SU-DHL-6 (cell line): Measurements from ENCODE around the gene LTBP1.

Experiments used
- H2AFZ ChIP-seq: fragments of 200-600 bp; sonication (generic); 2 replicates; pipeline ENCODE4 v1.6.1; 2014; ENCODE audit warnings: low read depth, mild to moderate bottlenecking, moderate library complexity, mixed read lengths, antibody characterized with exemption, low read length; ENCODE audit not compliant: severe bottlenecking
- H3F3A ChIP-seq: fragments of 200-600 bp; shearing (Covaris generic); 2 replicates; pipeline ENCODE4 v1.6.0; 2016; ENCODE audit warnings: antibody characterized with exemption, mild to moderate bottlenecking; ENCODE audit not compliant: insufficient read depth
- H3K27ac ChIP-seq: fragments of 200-600 bp; sonication (generic); 2 replicates; pipeline ENCODE4 v1.5.1; 2016; ENCODE audit warnings: low read depth, mild to moderate bottlenecking, low read length, moderate library complexity, mixed read lengths
- H3K27me3 ChIP-seq: fragments of 200-600 bp; sonication (generic), shearing (Covaris generic); 2 replicates; pipeline ENCODE4 v1.6.0; 2014; ENCODE audit warnings: mild to moderate bottlenecking, low read length
- H3K36me3 ChIP-seq: fragments of 200-600 bp; sonication (generic); 2 replicates; pipeline ENCODE4 v1.6.1; 2014; ENCODE audit warnings: mild to moderate bottlenecking, low read length, mixed read lengths
- H3K4me2 ChIP-seq: fragments of 300-600, 200-600 bp; shearing (Covaris generic), sonication (generic); 2 replicates; pipeline ENCODE4 v1.6.0; 2014; ENCODE audit warnings: low read length, low read depth, mild to moderate bottlenecking; ENCODE audit not compliant: poor library complexity, severe bottlenecking
- H3K4me3 ChIP-seq: fragments of 200-600 bp; sonication (generic); 2 replicates; pipeline ENCODE4 v1.5.1; 2014; ENCODE audit warnings: antibody characterized with exemption, low read length, mild to moderate bottlenecking, mixed read lengths; ENCODE audit not compliant: insufficient read depth, poor library complexity, severe bottlenecking
- H3K79me2 ChIP-seq: fragments of 200-600 bp; sonication (generic); 2 replicates; pipeline ENCODE4 v1.6.1; 2014; ENCODE audit warnings: mild to moderate bottlenecking, low read length, moderate library complexity; ENCODE audit not compliant: insufficient read depth
- H3K9ac ChIP-seq: fragments of 200-600 bp; sonication (generic); 2 replicates; pipeline ENCODE4 v1.7.0; 2014; ENCODE audit warnings: mild to moderate bottlenecking, low read length
- H3K9me2 ChIP-seq: fragments of 200-600 bp; sonication (generic); replicated peaks from 2 replicates; pipeline ENCODE4 v1.6.1; 2014; ENCODE audit warnings: low read length; ENCODE audit not compliant: insufficient read depth
- H3K9me3 ChIP-seq: fragments of 200-600 bp; sonication (generic); 2 replicates; pipeline ENCODE4 v1.6.1; 2014; ENCODE audit warnings: low read length, mixed read lengths; ENCODE audit not compliant: insufficient read depth
- H4K20me1 ChIP-seq: fragments of 200-600 bp; sonication (generic); 2 replicates; pipeline ENCODE4 v1.6.1; 2014; ENCODE audit warnings: low read depth, mild to moderate bottlenecking, antibody characterized with exemption, low read length, moderate library complexity, mixed read lengths
- CTCF ChIP-seq: fragments of 200-600 bp; sonication (generic); IDR thresholded peaks from one replicate; pipeline ENCODE4 v1.5.1; 2017; ENCODE audit warnings: antibody characterized with exemption, mild to moderate bottlenecking, low read length, moderate library complexity; ENCODE audit not compliant: insufficient read depth, poor library complexity, severe bottlenecking
- EZH2phosphoT487 ChIP-seq: fragments of 200-600 bp; sonication (generic), shearing (Covaris generic); conservative IDR thresholded peaks from 2 replicates; pipeline ENCODE4 v1.6.1; 2018; ENCODE audit warnings: mild to moderate bottlenecking, antibody characterized with exemption, low read length, moderate library complexity, mixed read lengths

Gene LTBP1

DNA sequence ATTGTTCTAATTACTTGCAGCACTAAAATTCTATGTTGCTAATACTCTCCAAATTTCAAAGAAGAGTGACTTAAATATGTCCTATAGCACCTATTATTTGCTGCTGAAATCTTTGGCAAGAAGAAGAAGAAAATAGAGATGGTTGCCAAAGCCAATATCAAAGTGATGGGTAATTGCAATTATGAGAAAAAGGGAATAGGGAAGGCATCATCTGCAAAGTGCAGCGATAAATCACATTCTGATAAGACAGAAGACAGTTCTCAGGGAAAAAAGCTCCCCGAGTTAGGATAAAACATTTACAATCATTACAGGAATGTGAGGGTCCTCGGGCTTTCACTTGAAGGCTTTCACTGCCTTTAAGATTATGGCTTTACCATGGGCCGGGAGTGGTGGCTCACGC lies 457.6 kb downstream of the LTBP1 start:
- no peak overlapping the region for H3K9ac ChIP-seq
- H3K9me3 ChIP-seq: peaks cover 5% of the 10 kb centered on the region; the same call in 1 of the 2 replicates
- H3K27me3 ChIP-seq: no peaks in the 10 kb centered on the region
- H3K36me3 ChIP-seq: no peaks in the 10 kb centered on the region
- H2AFZ ChIP-seq: no peak overlapping the region
- peaks cover 16% of the 10 kb centered on the region for H3F3A ChIP-seq
- TF ChIP-seq EZH2phosphoT487 (no peak), CTCF (no peak)
- H3K4me2 ChIP-seq: no peak overlapping the region
- H3K4me3 ChIP-seq: no peak overlapping the region
- H3K27ac ChIP-seq: no peak overlapping the region
- no peaks in the 10 kb centered on the region for H3K79me2 ChIP-seq
- H3K9me2 ChIP-seq: no peaks in the 10 kb centered on the region
- no peaks in the 10 kb centered on the region for H4K20me1 ChIP-seq

DNA sequence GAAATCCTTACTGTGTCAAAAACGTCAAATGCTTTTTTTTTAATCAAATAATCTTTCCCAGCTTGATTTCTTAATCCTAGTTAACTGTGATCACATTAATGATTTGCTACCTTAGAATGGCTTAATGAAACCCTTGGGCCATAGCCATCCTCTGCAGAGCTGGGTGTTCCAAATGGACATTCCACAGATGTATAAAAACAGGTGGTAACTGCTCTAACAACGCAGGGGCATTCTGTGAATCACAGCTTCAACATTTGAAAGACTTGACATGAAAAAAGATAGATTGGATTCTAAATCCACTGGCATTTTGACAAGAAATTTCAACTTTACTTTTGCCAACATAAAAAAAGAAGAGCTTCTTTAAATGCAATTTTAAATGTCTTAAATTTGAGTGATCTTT lies 459.9 kb downstream of the LTBP1 start:
- H3K9me3 ChIP-seq: peaks cover 5% of the 10 kb centered on the region; the same call in 1 of the 2 replicates
- TF ChIP-seq CTCF: no peak
- no peak for TF ChIP-seq EZH2phosphoT487
- no peaks in the 10 kb centered on the region for H3K36me3 ChIP-seq
- no peaks in the 10 kb centered on the region for H3K27me3 ChIP-seq
- no peak overlapping the region for H3K27ac ChIP-seq
- peaks cover 14% of the 10 kb centered on the region for H3F3A ChIP-seq
- H3K9ac ChIP-seq: no peak overlapping the region
- no peaks in the 10 kb centered on the region for H3K9me2 ChIP-seq
- no peak overlapping the region for H3K4me3 ChIP-seq
- H2AFZ ChIP-seq: no peak overlapping the region
- no peaks in the 10 kb centered on the region for H4K20me1 ChIP-seq
- H3K4me2 ChIP-seq: no peak overlapping the region
- H3K79me2 ChIP-seq: no peaks in the 10 kb centered on the region

- H2AFZ ChIP-seq: no peak overlapping the region
Measured at GRCh38 chr2:33408109-33408508, 461.4 kb downstream of the LTBP1 start.

More at GRCh38 chr2:33408109-33408508, 461.4 kb downstream of the LTBP1 start:
- Histone ChIP-seq H3K9me2 (no peaks in the 10 kb centered on the region), H3K4me3 (no peak overlapping the region), H3K79me2 (no peaks in the 10 kb centered on the region), H3K27me3 (no peaks in the 10 kb centered on the region), H3F3A (peaks cover 7% of the 10 kb centered on the region; the same call in 1 of the 2 replicates), H3K9me3 (peaks cover 5% of the 10 kb centered on the region; the same call in 1 of the 2 replicates), H3K36me3 (no peaks in the 10 kb centered on the region), H4K20me1 (no peaks in the 10 kb centered on the region), H3K4me2 (no peak overlapping the region), H3K9ac (no peak overlapping the region), H3K27ac (no peak overlapping the region)
- TF ChIP-seq CTCF: no peak
- TF ChIP-seq EZH2phosphoT487: no peak
